ENCODE measurements around the gene NHP2.

- no peak for TF ChIP-seq POLR2A (IDR thresholded peaks at IDR 0.05)
- no peak for TF ChIP-seq CTCF (IDR thresholded peaks at IDR 0.05)
These were observed 8.8 kb upstream of the NHP2 start for GRCh38 chr5:178162481-178162880.

All from suprapubic skin (tissue), 3 donors.